Coronary artery (tissue), 2 donors: ENCODE data around the gene IFNAR1.
"Not testable (repeated sequence)": the region's sequence is repeated elsewhere in the genome, so short reads cannot be mapped to it uniquely, and the experiment has no call there.

Experiments used
- DNase-seq: peaks from one replicate; pipeline ENCODE4 v3.0.0-alpha.2; 2017; ENCODE audit warnings: low spot score
- H3K27ac ChIP-seq, 2 donors: fragments of 200-600 bp; sonication (generic); one replicate each; pipeline ENCODE4 v1.5.1; 2016 to 2019
- H3K4me3 ChIP-seq: fragments of 200-600 bp; sonication (generic); 2 replicates; pipeline ENCODE4 v1.5.1; 2016; ENCODE audit warnings: mild to moderate bottlenecking, moderate library complexity
- CTCF ChIP-seq: fragments of 200-600 bp; sonication (generic); IDR thresholded peaks from one replicate; pipeline ENCODE4 v1.5.1; 2019; ENCODE audit warnings: antibody characterized with exemption

The IFNAR1 gene

GRCh38 chr21:33360281-33360680, 35.5 kb downstream of the IFNAR1 start:
- DNase-seq, result no peak
- H3K27ac ChIP-seq, result peak overlapping the region; percentile 19 to 60
- H3K4me3 ChIP-seq, result no peak overlapping the region
- TF ChIP-seq CTCF, result no peak

GRCh38 chr21:33360881-33361602, 36.3 kb downstream of the IFNAR1 start:
- DNase-seq, result peak; percentile 82
- H3K4me3 ChIP-seq, result peak overlapping the region; percentile 51
- peak; percentile 62 for TF ChIP-seq CTCF
- H3K27ac ChIP-seq, result peak overlapping the region; percentile 8 to 60

GRCh38 chr21:33362044-33362555, 37.3 kb downstream of the IFNAR1 start:
- H3K4me3 ChIP-seq, result no peak overlapping the region
- no peak for DNase-seq
- no peak overlapping the region for H3K27ac ChIP-seq
- TF ChIP-seq CTCF, result no peak

GRCh38 chr21:33363911-33364609, 39.3 kb downstream of the IFNAR1 start:
- not testable (repeated sequence) for H3K27ac ChIP-seq, H3K4me3 ChIP-seq

GRCh38 chr21:33364830-33365229, 40.1 kb downstream of the IFNAR1 start:
- TF ChIP-seq CTCF, result no peak
- Histone ChIP-seq H3K27ac (no peak overlapping the region), H3K4me3 (no peak overlapping the region)
- DNase-seq, result no peak

More at GRCh38 chr21:33363911-33364609, 39.3 kb downstream of the IFNAR1 start:
- DNase-seq, result not testable (repeated sequence)

- TF ChIP-seq CTCF, result no peak
- no peak overlapping the region for H3K4me3 ChIP-seq
- DNase-seq, result no peak
- H3K27ac ChIP-seq, result no peak overlapping the region
These were observed 42.7 kb downstream of the IFNAR1 start for GRCh38 chr21:33367309-33367973.

- no peak for TF ChIP-seq CTCF
- H3K4me3 ChIP-seq, result no peak overlapping the region
- no peak overlapping the region for H3K27ac ChIP-seq
- DNase-seq, result no peak
These were observed 43.4 kb downstream of the IFNAR1 start for GRCh38 chr21:33368124-33368523.
